Myocyte (in vitro differentiated cells): ENCODE measurements around the gene LRRTM1. TPM values are rescaled to one million over a fixed set of nuclear protein-coding genes. Genes with fewer than 3 reads are reported as not detected.

Experiments
- DNase-seq: peaks from one replicate; pipeline ENCODE4 v3.0.0-alpha.2; 2012; ENCODE audit warnings: low read depth
- polyA plus RNA-seq: library from polyadenylated mRNA; unstranded; fragments of >200 nt; gene quantifications from one replicate; pipeline ENCODE4 v1.2.1, GENCODE V29; 2012; ENCODE audit warnings: missing spikeins
- total RNA-seq: library from RNA; depleted of rRNA; stranded (reverse); fragments of >200 nt; gene quantifications from 2 replicates; pipeline ENCODE4 v1.2.3, GENCODE V29; 2014

LRRTM1 gene, protein sequence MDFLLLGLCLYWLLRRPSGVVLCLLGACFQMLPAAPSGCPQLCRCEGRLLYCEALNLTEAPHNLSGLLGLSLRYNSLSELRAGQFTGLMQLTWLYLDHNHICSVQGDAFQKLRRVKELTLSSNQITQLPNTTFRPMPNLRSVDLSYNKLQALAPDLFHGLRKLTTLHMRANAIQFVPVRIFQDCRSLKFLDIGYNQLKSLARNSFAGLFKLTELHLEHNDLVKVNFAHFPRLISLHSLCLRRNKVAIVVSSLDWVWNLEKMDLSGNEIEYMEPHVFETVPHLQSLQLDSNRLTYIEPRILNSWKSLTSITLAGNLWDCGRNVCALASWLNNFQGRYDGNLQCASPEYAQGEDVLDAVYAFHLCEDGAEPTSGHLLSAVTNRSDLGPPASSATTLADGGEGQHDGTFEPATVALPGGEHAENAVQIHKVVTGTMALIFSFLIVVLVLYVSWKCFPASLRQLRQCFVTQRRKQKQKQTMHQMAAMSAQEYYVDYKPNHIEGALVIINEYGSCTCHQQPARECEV
- not detected in 2 replicates for total RNA-seq
- not detected for polyA plus RNA-seq

DNA sequence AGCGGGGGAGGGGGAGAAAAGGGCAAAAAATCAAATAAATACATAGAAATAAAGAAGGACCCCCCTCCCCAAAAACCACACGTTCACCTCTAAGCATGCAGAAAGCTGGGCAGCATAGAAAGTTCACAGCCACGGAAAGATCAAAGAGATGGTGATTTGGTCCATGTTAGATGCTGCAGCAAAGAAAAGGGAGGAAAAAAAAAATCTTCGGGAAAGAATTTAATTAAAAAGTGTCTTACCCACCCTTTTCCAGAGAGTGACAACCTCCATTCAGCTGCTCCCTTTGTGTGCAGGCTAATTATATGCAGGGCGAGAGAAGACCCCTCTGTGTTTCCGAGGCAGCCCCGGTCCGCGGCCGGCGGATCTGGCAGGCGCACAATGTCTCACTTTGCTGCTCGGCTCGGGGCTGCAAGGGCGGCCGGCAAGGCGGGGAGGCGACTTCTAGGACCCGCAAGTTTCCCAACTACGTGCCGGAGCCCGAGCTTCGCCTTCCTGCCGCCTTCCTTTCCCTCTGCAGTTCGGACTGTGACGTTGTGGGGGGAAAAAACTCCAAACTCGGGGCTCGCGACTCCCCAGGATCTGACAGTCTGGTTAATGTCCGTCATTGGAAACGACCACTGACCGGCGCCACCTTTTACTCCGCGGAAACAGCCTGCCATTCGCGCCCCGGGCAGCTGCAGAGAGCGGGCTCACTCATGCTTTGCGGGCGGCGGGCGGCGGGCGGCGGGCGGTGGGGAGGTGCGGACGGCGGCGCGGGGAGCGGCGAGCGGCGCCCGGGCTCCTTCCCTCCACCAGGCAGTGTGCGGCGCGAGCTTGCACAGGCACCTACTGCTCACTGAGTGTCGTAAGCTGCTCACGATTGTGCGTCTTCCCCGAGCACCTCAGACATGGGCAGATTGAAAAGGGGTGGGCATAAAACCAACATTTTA lies at the start of gene LRRTM1:
Gene LRRTM1, minus strand, starts transcription at position 844 of the 929 bp plus-strand sequence. CDS start 933 bp downstream, outside the sequence.
- no peak for DNase-seq

DNA sequence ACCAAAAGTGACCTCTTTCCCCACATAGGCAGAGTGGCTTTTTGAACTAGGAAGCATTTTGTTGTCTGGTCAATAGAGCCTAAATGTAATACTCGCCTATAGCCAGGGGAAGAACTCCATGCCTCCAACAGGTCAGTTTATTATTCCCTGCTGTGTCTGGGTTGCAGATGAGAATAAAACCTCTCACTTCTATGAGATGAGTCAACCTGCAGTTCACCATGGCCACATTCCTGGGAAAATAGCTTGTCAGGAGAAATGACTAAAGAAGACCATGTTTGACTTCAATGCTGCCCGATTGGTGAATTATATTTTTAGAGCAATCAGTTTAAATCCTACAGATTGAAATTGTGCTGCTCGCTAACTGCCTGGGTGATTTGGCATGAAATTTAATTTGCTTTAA lies 46.7 kb upstream of the LRRTM1 start:
- no peak for DNase-seq

DNA sequence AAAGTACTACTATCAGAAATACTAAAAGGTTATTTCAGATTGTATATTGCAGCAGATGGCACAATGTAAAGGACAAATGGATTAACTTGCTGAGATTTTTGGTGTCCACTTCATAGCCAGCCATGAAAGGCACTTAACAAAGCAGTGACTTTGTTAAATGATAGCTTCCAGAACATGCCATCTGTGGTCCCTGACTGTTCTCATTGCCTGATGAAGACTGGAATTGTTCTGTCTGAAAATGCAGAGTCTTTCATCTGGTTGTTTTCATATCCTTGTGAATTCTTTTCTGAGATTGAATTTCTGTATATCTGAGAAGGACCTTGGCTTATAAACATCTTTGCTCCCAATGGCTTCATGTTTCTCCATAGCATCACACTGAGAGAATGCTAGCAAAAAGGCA lies 44.4 kb upstream of the LRRTM1 start:
- DNase-seq, result no peak

DNA sequence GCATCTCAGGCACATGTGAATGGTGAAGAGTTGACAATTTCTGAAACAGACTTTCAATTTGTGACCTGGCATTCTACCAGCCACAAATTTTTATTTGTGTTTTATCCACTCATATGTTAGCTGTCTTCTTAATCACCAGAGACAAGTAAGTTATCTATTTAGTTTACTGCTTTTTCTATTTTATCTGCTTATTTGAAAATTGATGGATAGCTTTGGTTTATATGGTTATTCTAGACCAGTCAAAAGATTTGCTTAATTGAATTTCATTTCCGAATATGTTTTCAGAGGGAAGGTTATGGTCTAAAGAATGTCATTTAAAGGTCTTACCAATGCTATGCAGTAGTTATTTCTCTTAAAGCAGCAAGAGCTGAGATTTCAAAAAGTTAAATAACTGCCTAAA lies 43.5 kb upstream of the LRRTM1 start:
- DNase-seq, result no peak

DNA sequence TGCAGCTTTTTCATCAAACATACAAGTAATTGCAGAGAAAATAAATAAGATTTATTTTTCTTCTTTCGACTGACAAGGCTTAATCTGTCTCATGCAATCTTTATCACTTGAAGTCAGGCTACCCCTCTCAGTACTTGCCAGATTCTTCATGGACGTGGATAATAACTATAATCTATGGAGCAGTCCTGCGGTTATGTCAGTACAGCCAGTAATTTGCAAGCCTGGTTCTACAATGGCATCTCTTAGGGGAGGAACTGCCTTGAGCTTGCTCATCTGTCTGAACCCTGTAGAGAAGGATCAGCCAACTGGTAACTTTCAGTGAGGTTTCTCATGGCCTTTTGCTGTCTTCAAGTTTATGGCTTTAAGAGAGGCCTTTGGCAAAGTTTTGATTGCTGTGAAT lies 35.5 kb upstream of the LRRTM1 start:
- DNase-seq, result no peak

DNA sequence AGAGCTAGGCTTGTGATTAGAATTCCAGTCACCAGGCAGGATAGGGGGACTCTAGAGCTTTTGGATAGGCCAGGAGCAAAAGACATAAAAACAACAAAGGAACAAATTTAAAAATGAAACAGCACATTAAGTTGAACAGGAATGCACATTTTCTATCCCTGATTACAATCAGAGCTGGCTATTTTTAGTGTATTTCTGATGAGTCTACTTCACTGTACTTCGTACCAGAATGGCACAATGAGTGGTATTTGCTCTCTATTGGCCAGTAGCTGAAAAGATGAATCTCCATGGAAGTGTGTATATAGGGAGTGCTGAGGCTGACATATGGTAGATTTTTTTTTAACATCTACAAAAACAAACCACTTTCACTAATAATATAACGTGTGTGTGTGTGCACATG lies 34.2 kb upstream of the LRRTM1 start:
- no peak for DNase-seq

DNA sequence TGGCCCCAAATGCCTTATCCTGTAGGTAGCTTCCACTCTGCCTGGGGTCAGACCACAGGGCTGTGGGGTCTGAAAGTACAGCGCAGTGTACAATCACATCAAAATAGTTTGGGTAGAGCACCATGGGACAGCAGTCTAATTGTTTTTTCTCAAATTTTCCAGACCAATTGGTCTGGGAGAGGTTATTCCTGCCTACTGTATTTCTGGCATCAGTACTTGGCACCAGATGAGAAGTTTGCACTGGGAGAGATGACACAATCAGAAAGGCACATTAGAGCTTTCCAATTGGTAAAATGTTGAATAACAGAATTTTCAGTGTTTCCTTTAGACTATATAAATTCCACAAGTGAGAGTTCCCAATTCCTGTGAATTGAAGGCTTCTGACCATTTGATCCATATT lies 30.9 kb upstream of the LRRTM1 start:
- DNase-seq, result no peak

DNA sequence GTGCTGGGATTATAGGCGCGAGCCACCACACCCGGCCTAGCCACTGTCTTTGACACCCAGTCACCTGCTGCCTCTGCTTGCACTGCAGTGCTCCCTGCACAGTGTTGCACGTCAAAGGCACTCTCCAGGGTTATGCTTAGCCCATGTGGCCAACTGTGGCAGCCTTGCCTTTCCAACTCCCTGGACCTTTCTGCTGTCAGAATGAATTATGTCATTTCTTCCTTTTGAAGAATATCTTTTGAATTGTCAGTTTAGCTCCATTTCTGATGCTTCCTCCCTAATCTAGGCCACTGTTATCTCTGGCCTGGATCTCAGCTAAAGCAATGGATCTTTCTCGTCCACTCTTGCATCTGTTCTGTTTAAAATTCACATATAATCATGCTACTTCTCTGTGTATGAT lies 29.3 kb upstream of the LRRTM1 start:
- no peak for DNase-seq

DNA sequence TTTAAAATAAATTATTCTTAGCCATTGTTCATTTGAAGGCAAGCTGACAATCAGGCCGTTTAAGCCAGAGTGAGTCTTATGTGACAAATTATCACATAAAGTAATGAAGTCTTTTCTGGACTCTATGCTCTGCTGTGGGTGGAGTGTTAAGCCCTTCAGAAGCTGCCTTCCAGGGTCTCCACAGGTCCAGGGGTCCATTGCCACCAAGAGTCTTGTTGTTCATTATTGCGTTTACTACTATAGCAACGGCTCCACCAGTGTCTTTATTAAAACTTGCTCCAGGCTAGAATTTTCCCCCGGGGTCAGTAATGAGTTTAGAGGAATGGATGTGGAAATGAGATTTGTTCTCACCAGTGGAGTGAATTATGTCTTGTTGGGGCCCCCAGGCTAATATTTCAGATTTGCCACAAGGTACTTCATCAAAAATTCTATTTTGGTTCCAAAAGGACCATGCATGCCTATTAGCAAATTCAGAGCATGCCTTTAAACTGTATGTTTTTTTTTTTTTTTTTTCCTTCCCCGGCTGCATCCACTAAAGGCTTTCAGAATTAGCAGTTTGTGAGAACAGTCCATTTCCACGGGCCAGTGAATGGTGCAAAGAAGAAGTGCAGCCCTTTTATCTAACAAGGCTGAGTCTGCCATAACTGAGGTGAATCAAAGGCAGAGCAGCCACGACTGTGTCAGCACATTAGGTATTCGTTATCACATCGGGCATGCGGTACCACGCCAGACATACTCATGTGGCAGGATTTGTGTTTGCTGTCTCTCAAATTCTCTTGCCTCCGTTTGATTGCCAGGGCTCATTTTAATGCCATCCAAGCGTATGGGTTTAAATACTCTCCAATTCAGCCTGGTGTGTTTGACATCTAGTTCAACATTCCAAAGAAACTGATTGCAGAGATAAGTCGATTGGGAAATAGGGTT lies 26.2 kb upstream of the LRRTM1 start:
- DNase-seq, result no peak

DNA sequence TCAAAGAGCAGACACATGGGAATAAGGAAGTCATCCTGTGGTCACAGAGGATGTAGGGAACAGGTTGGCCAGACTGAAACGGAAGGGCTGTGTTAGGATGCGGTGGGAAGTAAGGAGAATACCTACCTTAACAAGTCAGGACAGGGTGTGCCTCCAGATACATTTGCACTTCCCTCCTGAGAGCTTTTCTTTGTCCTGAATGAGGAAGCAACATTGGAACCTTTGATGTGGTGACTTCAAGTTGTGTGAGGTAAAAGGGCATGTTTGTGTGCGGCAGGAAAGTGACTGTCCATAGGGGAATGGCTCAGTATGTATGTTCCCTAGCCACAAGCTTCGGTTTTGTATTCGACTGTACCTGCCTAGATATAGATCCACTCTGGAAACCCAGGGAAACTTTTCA lies 24.9 kb upstream of the LRRTM1 start:
- no peak for DNase-seq

DNA sequence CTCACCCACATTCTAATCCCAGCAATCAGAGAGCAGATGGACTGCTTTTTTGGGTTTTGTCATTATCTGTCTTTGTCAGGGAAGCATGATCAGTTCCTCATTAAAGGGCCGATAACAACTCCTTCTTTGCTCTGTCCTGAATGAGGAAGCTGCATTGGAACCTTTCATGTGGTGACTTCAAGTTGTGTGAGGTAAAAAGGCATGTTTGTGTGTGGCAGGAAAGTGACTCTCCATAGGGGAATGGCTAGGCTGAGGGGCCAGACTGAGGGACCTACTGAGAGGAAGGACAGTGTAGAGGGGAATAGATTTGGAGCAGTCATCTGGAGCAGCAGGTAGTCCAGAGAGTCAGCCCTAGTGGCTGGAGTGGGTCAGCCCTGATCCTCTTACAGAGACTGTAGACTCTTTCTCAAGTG lies 23.6 kb upstream of the LRRTM1 start:
- no peak for DNase-seq

DNA sequence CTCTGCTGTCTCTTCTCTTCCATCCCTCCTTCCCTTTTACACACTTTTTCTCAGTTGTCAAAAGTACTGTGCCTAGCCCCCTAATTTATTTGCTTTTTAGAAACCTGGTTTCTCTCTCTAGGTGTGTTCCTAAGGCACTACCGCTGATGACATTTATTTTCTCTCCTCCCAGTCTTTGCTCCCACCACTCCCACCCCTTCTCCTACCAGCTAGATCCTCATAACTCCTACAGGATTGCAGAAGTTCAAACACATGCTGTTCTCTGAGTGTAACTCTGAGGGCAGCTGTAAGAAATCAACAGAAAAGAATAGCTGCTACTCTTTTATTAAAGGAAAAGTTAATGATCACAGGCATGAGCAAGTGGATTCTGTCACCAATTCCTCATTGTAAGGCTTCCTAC lies 22.3 kb upstream of the LRRTM1 start:
- no peak for DNase-seq

DNA sequence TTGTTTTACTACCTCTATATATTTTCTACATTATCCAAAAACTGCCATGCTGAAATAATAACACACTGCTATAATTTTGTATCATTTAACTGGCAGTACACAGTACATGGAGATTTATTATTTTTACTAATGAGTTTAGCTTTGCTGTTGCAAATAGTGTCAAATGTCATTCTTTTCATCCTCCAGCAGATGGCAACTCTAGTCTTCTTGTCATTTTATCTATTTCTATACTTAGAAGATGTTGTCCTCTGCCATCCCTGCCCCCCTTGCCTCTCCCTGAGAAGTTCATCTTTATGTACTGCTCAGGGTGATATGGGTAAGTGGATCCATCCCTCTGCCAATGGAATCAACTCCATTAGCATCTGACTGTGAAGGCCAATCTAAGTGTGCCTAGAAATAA lies 21.7 kb upstream of the LRRTM1 start:
- DNase-seq, result peak; percentile 61

DNA sequence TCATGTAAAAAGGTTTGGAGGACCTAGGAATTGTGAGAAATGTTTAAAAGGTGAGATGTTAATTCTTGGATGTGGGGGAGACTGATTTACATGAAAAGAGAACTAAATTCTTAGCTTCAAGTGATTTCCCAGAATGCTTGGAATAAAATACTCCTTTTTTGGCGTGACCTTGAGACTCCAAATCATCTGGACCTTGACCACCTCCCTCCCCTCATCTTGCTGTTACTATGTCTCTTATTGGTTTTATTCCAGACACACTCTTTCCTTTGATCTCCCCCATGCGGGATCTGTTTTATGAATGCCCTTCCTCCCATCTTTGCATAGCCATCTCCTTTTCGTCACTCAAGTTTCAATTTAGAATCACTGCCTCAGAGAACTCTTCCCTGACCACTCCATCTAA lies 20.0 kb upstream of the LRRTM1 start:
- DNase-seq, result no peak

DNA sequence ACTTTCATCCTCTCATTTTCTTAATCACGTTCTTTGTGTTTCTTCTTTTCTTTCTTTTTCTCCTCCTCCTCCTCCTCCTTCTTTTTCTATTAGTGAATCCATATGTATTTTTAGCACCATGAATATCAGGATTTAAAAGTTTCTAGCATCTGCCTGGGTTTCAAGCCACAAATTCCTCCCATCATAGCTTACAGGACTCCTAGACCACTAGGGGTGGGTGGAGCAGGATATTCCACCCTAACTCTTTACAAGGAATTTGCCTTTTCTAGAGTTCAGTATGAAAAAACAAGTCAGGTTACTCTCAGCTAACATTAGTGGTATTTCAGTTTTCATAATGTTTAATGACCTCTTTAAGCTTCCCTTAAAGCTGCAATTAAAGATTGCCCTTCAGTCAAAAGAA lies 19.1 kb upstream of the LRRTM1 start:
- DNase-seq, result no peak

DNA sequence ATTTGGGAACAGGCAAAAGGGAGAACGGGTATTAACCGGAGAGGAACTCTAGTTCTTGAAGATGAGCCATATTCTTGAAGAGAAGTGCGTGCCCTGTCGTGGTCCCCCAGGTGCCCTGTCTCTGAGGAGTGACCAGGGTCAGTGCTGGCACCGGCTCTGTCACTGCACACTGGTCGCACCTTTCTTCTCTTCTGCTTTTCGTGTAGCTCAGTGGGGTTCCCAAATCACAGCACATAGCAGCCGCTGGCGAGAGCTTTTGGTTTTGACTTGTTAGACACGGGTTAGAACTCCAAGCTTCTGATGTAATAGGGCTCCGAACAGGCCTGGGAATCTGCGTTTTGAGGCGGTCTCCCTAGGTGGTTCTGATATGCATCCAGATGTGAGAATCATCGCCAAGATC lies 18.4 kb upstream of the LRRTM1 start:
- no peak for DNase-seq

DNA sequence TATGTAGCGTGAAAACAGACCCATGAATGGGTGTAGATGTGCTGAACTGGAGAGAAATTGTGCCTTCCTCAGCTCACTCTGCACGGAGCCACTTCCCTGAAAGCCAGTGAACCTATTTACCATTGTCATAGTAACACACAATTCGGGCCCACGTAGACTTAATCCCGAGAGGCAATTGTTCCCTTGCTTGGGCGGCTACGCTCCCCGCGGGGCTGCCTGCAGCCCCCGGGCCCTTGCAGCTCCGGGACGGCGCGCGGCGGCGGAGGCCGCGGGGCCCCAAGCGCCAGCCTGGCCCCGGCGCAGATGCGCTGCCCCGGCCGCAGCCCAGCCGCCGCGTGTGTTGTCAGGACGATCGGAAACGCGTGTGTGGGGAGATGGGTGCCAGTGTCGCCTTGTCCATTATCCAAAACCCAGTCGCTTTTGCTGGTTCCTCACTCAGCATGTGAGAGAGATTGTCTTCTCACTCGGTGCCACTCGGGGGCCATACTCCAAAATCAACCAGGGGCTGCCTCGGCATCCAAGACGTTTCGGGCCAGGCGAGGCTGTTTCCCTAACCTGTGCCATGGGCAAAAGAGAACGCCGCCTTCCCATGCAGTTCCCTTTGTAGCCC lies 17.9 kb upstream of the LRRTM1 start:
- DNase-seq, result no peak

DNA sequence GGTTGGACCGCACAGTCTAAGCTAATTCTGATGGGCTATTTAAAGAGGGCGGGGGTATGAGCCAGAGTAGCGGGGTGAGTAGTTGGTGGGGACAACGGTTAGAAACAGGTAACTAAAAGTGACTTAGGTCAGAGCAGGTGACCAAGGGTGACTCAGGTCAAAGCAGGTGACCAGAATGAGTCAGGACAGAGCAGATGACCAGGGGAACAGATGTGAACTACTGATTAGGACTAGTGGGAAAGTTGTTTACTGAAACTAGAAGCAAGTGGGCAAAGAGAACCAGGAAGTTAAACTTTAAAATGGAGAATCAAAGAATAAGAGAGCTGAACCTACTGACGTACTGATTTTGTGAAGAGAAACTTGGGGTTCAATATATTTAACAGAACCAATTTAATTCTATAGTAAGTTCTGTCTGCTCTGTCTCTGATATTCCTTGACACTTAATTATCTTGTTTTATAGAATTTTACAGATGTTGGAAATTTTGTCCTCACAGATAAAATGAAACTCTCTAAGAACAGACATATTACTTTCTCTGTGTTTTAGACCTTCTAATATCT lies 7.8 kb upstream of the LRRTM1 start:
- no peak for DNase-seq

DNA sequence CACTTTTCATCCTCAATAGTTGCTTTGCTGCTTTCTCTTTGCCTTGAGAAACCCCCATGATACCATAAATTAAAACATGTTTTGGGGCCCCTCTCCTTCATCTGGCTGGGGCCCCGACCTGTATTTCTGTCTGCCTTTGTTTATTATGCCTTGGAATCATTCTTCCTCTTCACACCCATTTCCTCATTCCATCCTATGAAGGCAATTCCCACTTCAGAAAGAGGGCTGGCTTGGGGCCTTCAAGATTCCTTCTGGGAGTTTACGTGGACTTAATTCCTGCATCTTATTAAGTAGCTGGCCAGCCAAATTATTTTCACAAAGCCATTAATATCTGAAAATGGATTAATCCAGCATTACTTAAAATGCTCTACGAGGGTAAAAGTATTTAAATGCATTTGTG lies 6.8 kb upstream of the LRRTM1 start:
- no peak for DNase-seq
